ENCODE results near the gene ZFP92. TPM values are rescaled to one million over a fixed set of nuclear protein-coding genes. Genes with fewer than 3 reads are reported as not detected.

Gene ZFP92
- polyA plus RNA-seq, 1 donor from 2014 or later: not detected

GRCh38 chrX:153381684-153382532, 29.4 kb upstream of the ZFP92 start:
- no peaks in the 10 kb centered on the region for H3K79me2 ChIP-seq (replicated peaks; ENCODE audit: insufficient read depth, low read length)
- no peaks in the 10 kb centered on the region for H3F3A ChIP-seq (ENCODE audit: insufficient read depth, low read length, poor library complexity, severe bottlenecking)
- no peaks in the 10 kb centered on the region for H3K36me3 ChIP-seq (ENCODE audit: insufficient read depth, low read length)
- no peak overlapping the region for H3K4me2 ChIP-seq (ENCODE audit: low read length)
- H3K27me3 ChIP-seq (ENCODE audit: insufficient read depth, low read depth, low read length): no peaks in the 10 kb centered on the region
- H3K9ac ChIP-seq (ENCODE audit: low read length): peak overlapping the region; percentile 44
- peak; percentile 48 for TF ChIP-seq SMC3 (conservative IDR thresholded peaks at IDR 0.05; ENCODE audit: poor library complexity)
- no peak for TF ChIP-seq EZH2 (IDR thresholded peaks at IDR 0.05; ENCODE audit: borderline replicate concordance, insufficient read depth, low read length, poor library complexity, severe bottlenecking)
- TF ChIP-seq EP300 (conservative IDR thresholded peaks at IDR 0.05; ENCODE audit: poor library complexity, severe bottlenecking): peak; percentile 25
- TF ChIP-seq MXI1 (conservative IDR thresholded peaks at IDR 0.05; ENCODE audit: poor library complexity, severe bottlenecking): peak; percentile 6
- no peak for TF ChIP-seq REST (IDR thresholded peaks at IDR 0.05; ENCODE audit: borderline replicate concordance)
- peak; percentile 61 for TF ChIP-seq RAD21 (conservative IDR thresholded peaks at IDR 0.05)
- TF ChIP-seq CTCF (IDR thresholded peaks at IDR 0.05; ENCODE audit: poor library complexity, severe bottlenecking): peak; percentile 53
- H4K20me1 ChIP-seq (ENCODE audit: insufficient read depth): no peaks in the 10 kb centered on the region
- H3K27ac ChIP-seq (ENCODE audit: low read length): peak overlapping the region; percentile 65
- no peaks in the 10 kb centered on the region for H3K9me3 ChIP-seq (ENCODE audit: low read length)
- no peaks in the 10 kb centered on the region for H3K9me2 ChIP-seq (ENCODE audit: insufficient read depth, low read length)
- H3K4me3 ChIP-seq (ENCODE audit: low read length): no peak overlapping the region
- H2AFZ ChIP-seq (ENCODE audit: low read depth, low read length): no peak overlapping the region

GRCh38 chrX:153382563-153383482, 28.4 kb upstream of the ZFP92 start:
- no peaks in the 10 kb centered on the region for H3K79me2 ChIP-seq (replicated peaks; ENCODE audit: insufficient read depth, low read length)
- no peaks in the 10 kb centered on the region for H4K20me1 ChIP-seq (ENCODE audit: insufficient read depth)
- no peaks in the 10 kb centered on the region for H3K9me3 ChIP-seq (ENCODE audit: low read length)
- H3K9ac ChIP-seq (ENCODE audit: low read length): peak overlapping the region; percentile 44
- H3K27me3 ChIP-seq (ENCODE audit: insufficient read depth, low read depth, low read length): no peaks in the 10 kb centered on the region
- no peaks in the 10 kb centered on the region for H3F3A ChIP-seq (ENCODE audit: insufficient read depth, low read length, poor library complexity, severe bottlenecking)
- no peak overlapping the region for H2AFZ ChIP-seq (ENCODE audit: low read depth, low read length)
- no peaks in the 10 kb centered on the region for H3K36me3 ChIP-seq (ENCODE audit: insufficient read depth, low read length)
- H3K4me2 ChIP-seq (ENCODE audit: low read length): no peak overlapping the region
- H3K27ac ChIP-seq (ENCODE audit: low read length): peak overlapping the region; percentile 65
- no peaks in the 10 kb centered on the region for H3K9me2 ChIP-seq (ENCODE audit: insufficient read depth, low read length)
- TF ChIP-seq RAD21 (conservative IDR thresholded peaks at IDR 0.05) (no peak), TAF1 (IDR thresholded peaks at IDR 0.05; ENCODE audit: low read depth) (no peak)
- H3K4me3 ChIP-seq (ENCODE audit: low read length): no peak overlapping the region

Data from neural cell (in vitro differentiated cells).